Measurements from ENCODE around the gene DLGAP4.
"Not testable (repeated sequence)": the region's sequence is repeated elsewhere in the genome, so short reads cannot be mapped to it uniquely, and the experiment has no call there.

DLGAP4 gene

GRCh38 chr20:36359668-36360406 is 53.7 kb downstream of the DLGAP4 start:
- DNase-seq, result no peak

GRCh38 chr20:36360429-36360828 is 54.3 kb downstream of the DLGAP4 start:
- DNase-seq, result no peak

DNA sequence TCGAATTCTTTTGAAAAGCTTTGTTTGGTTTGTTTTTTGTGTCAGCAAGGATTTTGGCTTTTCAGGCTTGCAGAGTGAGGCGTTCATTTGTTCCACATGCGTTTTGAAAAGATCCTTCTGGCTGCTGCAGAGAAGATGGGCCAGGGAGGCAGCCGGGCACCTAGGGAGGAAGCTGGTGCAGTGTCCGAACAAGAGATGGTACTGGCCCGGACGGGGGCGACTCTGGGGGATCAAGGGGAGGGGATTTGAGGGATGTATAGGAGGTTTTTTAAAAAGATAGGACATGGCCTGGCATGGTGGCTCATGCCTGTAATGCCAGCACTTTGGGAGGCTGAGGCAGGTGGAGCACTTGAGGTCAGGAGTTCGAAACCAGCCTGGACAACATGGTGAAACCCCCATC is 55.3 kb downstream of the DLGAP4 start:
- no peak for DNase-seq

DNA sequence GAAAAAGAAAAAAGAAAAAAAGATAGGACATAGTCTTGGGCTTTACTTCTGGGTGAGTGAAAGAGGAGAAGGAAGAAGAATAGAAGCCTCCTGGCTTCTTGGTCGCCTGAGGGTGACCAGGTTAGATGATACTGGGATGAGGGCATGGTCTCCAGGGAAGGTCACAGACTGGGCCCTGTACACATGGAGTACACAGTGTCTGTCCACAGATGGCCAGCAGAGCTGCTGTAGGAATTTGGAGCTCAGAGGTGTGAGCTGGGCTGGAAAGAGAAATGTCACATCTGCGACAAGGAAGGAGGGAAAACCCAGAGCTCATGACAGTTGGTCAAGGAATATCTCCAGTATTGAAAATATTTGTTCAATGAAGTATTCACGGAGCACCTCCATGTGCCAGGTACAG is 56.1 kb downstream of the DLGAP4 start:
- no peak for DNase-seq

DNA sequence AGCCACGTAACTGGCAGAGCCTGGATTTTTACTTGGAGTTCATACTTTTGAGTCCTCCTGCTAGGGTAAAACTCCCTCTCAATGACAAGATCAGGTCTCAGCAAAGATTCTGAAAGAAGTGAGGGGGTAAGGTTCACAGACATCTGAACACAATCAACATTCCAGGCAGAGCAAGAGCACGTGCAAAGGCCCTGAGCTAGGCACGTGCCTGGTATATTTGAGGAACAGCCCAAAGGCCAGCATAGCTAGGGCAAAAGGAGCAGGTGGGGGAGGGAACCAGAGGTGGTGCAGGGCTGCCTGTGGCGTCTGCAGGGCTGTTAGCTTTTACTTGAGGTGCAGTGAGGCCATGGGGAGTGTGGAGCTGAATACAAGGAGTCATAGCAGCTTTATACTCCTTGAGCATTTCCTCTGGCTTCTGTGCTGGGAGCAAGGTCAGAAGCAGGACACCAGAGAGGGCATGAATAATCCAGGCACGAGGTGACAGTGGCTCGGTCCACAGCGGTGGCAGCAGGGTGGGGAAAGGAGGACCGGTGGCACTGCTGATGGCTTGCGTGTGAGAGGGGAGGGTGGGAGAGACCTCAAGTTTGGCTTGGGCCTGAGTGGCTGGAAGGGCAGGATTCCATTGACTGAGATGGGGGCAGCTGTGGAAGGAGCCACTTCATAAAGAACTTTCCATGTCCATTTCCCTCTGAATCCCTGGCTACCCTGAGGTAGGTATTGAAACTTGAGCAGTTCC is 57.0 kb downstream of the DLGAP4 start:
- no peak for DNase-seq

GRCh38 chr20:36364506-36364905 is 58.4 kb downstream of the DLGAP4 start:
- no peak for DNase-seq

DNA sequence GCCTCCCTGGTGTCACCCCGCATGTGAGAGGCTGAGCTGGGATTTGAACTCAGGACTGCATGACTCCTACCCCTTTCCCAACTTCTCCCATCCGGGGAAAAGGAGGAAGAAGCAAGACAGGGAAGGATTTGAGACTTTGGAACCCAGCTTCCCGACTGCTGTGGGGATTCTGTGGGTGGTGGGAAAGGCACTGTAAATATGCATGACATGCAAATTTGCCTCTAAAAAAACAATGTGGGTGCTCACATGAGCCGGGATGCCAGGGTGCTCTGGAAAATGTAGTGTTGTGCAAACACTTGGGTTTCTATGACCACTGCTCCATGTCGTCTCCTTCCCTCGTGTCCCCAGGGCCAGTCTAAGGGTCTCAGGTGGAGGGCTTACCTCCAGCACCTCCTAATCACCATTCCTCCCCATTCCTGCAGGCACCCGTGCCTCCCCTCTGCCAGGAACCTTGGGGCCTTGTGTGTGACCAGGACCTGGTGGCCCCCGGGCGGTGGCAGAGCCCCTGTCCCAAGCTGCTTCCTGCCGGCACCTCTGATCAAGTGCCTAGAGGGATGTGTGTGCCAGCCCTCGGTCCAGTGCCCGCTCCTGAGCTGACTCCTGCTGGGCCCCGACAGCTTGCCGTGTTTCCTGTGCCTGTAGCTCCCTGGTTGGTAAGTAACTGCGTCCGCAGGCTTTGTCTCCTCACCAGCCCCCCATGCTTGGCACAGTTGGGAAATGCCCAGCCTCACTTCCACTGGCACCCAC is 60.7 kb downstream of the DLGAP4 start:
- DNase-seq, result no peak

DNA sequence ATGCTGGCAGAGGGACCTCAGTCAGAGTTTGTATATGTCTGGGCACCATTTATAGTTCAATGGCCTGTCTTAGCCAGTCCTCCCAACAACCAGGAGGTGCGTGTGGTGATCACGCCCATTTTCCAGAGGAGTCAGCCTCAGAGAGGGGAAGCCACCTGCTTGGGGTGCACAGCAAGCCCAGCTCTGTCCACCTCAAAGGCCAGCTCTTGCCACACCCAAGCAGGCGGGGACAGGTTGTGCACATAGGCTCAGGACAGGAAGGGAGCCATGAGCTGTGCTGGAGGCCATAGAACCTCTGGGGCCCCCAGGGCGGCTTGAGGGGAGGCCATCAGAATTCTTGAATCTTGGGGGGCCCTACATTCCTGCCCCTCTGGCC is 61.2 kb downstream of the DLGAP4 start:
- DNase-seq, result no peak

DNA sequence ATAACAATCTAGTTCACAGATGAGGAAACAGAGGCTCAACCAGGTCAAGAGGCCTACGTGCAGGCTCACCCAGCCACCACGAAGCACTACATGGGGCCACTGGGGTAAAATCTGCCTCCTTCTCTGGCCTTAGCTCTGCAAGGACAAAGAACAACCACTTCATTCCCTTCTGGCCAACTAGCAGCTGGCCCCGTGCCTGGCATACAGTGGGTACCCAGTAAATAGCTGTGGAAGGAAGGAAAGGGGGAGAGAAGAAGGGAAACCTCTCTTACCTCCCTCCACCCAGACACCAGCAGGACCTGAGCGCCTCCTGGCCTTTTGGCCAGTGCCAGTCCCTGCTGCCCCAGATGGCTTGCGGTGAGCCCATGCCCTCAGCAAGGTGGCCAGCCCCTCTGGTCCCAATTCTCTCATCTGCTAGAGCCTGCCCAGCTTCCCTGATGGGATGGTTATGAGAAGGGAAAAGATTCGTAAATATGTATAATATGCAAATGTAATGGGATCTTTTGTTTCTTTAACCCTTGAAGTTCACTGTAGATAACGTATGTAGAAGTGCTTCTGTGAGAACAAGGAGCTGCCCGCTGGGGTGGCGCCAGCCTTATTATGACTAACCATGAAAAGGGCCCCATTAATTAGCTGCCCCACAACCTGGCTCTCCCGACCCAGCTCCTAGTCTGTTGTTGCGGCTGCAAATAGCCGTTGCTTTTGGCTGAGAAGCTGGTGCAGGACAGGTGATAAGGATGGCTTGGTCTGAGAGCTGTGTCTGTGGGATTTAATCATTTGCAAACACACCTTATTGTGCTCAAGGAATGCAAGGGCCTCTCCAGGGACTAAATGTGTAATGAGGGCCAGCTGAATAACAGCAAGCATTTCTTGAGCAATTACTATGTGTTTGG is 62.0 kb downstream of the DLGAP4 start:
- no peak for DNase-seq

DNA sequence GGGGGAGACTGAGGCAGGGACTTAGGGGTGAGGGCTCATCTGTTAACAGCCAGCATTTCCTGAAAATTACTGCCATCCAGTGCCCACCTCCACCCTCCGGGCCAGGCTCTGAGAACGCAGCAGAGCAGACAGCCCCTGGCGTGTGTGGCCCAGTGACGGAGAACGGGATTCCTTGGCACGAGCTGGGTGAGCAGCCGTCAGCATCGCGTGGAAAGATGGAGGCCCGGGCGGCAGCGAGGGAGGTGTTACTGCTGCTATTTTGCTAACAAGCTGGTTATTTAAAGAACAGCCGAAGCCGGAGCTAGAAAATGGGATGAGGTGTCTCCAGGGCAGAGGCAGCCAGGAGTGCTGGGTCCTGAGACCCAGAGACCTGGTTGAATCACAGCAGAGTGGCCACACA is 62.7 kb downstream of the DLGAP4 start:
- DNase-seq, result no peak

GRCh38 chr20:36369739-36370138 is 63.6 kb downstream of the DLGAP4 start:
- no peak for DNase-seq

DNA sequence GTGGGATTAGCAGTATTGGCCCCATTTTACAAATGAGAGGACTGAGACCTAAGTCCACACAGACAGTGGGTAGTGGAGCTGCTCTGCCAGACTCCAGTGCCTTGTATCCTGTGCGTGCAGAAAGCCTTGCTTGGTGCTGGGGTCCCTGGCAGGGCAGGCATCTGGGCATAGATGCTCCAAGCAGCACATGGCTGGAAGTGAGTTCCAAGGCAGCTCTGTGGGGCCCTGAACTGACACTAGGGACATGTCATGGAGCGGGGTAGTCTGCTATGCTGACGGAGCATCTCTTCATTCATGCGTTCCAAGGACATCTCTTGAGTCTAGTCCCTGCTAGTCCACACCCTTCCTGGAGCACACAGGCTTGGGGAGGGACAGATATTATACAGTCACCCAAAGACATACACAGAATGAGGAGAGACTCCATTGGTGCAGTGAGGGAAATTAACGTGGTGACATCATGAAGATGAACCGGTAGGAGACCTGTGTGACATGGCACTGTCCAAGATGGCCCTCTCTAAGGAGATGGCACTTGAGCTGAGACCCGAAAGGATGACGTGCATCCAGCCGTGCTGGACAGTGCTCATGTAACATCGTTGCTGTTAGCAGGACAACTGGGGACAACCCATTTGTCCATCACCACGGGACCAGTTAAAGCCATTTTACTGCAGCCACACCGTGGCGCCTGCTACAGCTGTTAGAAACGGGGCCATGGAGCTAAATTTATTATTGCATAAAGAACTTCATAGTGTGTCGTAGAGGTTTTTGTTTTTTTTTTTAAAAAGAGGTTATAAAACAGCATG is 65.1 kb downstream of the DLGAP4 start:
- no peak for DNase-seq

- no peak for DNase-seq
Observed at GRCh38 chr20:36372666-36373065, 66.5 kb downstream of the DLGAP4 start.

DNA sequence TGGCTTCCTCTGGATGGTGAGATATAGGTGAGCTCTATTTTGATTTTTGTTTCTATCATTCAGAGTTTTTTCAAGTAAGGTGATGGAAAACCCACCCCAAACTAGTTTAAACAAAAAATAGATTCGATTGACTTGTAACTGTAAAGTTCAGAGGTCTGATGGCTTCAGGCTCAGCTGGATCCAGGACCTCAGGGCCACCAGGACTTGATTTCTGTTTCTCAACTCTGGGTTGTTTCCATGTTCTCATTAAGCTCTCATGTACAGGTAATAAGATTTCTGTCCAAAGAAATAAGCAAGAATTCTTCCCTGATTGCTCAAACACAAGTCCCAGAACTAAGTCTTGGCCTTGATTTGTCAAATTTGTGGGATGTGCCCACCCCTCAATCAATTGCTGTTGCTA is 67.0 kb downstream of the DLGAP4 start:
- no peak for DNase-seq

GRCh38 chr20:36374995-36375394 is 68.9 kb downstream of the DLGAP4 start:
- DNase-seq, result no peak

DNA sequence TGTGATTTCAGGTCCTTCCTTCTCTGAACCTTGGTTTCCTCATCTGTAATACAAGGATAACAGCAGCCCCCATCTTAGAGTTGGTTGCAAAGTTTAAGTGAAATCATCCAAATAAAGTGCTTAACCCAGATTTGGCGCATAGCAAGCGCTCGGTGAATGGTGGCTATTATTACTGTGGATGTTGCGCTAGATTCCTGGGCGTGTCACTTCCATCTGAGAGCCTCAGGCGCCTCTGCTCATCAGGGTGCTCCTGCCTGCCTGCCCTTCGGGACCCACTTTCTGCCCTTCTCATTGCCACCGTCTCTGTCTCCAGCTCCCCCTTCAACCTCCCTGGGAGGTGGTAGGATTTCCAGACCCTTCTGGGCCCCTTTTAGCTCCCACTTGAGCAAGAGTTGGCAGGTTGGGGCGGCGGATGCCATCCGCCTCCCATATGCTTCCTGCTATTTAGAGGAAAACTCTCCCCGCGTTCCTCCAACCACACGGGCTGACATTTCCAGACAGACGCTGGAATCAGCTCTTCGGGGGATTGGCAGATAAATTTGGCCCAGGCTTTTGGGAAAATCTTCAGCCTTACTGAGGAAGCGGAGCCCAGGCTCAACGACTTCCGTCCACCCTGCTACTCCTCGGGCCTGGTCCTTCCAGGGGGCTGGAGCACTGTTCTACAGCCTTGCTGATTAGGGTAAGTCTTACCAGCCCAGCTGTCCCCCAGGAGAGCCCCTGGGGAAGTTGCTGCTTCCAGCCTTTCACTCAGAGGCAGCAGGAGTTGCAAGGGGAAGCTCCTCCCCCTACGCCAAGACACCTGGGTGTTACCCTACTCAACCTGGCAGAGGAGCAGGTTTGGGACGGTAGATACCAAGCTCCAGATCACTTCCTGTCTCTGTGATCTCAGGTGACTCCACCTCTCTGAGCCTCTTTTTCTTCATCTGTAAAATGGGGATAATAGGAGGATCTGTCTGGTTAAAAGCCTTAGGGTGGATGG is 71.5 kb downstream of the DLGAP4 start:
- DNase-seq, result no peak

DNA sequence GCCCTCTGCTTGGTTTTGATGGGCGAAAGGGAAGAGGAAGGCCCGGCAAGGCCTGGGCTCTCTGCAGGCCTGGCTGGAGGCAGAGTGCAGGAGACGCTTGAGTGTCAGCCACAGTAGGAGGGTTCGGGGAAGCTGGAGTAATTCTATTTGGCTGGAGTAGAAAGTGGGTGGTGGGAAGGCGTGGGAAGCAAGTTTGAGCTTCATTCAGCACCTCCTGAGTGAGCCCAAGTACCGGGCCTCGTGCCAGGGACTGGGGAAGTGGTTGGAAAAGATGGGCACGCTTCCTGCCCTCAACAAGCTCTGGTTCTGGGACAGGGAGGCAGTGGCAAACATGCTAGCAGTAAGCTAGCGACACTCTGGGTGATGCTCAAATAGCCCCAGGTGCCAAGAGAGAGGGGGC is 72.5 kb downstream of the DLGAP4 start:
- DNase-seq, result no peak

- DNase-seq, result not testable (repeated sequence)
Observed at GRCh38 chr20:36379914-36380313, 73.8 kb downstream of the DLGAP4 start.

DNA sequence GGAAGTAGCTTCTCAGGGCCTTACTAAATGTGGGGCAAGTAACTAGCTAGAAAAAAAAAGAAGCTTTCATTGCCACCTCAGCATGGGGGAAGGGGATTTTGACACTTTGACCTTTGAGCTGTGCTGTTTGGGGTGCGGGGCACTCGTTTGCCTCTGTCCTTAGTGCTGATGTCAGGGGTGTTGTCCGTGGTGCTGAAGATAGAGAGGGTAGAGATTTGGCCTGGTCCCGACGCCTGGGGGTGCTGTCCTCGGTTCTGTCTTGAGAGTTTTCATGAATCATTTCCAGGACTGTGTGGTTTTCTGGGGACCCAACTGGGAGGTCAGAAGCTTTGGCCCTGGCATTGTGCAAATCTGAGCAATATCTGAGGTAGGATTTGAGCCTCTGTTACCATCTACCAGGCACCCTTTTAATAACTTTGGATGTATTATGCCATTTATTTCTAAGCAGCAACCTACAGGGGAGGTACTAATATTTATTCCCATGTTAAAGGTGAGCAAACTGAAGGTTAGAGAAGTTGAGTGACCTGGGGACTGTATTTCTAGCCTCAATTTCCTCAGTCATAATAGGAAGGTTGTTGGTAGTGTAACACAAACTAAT is 78.0 kb downstream of the DLGAP4 start:
- DNase-seq, result peak; percentile 47

GRCh38 chr20:36385503-36385902 is 79.4 kb downstream of the DLGAP4 start:
- no peak for DNase-seq

Measured in fibroblast of skin of back (primary cell).